GM19324 (cell line): ENCODE measurements around the gene CRISPLD2.

Experiments used
- ATAC-seq: cut with Tn5 transposase; IDR thresholded peaks from one replicate; pipeline ENCODE4 v1.9.1; 2021; ENCODE audit warnings: mild to moderate bottlenecking, moderate library complexity; ENCODE audit not compliant: unreplicated experiment, low FRiP score

Gene CRISPLD2

DNA sequence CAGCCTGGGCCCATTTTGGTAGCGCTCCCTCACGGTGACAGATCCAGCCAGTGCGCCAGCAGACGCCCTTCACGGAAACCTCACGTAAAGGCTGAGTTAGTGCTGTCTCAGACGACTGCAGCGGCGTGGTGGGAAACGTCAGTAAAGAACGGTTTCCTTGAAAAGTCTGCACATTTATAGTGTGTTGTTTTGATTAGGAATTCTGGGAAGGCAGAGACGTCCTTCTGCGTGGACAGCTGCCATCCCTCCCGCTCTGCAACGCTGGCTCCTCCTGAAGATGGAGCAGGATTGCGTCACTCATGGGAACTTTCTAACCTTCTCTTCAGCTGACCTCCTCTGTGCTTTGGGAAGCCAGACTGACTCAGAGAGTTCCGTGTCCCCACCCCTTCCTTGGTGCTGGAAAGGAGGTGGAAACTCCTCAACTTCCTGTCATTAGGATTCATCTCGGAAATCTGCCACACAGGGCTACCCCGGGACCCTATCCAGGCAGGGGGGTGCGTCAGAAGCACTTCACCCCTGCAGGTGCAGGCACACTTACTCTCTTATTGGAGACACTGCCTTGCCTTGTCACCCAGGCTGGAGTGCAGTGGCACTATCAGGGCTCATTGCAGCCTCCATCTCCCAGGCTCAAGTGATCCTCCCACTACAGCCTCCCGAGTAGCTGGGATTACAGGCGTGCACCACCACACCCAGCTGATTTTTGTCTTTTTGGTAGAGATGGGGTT is 24.3 kb upstream of the CRISPLD2 start:
- ATAC-seq = no peak

DNA sequence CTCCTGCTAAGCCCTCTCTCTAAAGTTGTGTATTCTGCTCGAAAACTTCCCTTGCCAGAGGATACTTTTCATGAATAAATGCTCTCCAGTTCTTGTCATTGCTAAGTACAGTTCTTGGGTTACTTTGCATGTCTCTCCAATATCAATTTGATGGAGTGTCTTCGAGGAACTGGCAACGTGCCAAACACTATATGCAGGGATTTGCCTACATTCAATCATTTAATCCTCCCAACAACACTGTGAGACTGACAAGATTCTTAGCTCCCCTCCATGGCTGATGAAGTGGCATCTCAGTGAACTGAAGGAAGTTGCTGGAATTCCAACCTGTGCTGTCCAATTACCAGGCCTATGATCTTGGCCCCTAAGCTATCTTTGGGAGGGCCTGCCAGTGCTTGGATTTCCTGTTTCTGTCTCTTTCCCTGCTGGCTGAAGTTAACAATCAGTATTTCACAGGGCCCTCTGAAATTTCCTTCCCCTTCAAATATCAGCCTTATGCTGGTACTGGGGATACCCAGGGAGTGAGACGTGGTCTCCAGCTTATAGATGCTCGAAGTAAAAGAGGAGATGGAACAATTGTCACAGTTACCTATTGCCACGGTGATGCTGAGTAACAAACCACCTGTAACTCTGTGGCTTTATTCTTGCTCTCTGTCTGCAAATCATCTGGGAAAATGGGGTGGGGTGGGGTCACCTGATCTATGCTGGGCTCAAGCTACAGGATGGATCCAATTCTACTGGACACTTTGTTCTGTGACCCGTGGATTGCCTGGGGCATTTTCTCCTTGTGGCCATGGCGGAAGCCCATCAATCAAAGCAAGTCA is 19.4 kb upstream of the CRISPLD2 start:
- no peak for ATAC-seq

DNA sequence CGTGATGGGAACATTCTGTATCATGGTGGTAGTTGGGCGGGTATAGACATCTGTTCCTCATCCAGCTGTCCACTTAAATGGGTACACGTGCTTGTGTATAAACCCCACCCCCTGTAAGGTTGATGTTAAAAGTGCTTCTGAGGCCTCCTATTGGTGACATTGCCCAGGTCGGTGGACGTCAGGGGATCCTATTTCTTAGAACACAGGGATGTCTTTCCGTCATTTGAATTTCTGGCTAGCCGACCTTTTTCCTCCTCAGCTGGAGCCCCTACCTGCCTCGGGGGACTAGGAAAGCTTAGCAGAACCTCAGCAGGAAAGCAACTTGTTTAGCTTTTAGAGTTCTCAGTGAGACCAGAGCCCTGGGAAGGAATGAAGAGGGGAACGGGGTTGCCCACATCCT is 16.6 kb upstream of the CRISPLD2 start:
- no peak for ATAC-seq

DNA sequence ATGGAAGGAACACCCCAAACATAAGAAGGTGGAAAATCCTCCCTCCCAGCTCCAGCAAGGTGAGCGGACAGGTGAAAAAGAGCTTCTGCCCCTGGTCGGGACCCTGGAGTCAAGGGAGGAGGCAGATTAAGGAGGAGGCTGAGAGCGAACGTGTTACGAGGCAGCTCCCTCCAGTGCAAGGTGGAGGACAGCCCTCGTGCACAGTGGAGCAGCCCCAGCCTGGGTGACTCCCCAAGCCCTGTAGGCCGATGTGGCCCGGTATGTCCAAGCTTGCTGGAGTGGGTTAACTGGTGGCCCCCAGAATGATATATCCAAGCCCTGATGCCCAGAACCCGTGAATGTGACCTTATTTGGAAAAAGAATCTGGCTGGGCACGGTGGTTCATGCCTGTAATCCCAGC is 15.5 kb upstream of the CRISPLD2 start:
- ATAC-seq = no peak

DNA sequence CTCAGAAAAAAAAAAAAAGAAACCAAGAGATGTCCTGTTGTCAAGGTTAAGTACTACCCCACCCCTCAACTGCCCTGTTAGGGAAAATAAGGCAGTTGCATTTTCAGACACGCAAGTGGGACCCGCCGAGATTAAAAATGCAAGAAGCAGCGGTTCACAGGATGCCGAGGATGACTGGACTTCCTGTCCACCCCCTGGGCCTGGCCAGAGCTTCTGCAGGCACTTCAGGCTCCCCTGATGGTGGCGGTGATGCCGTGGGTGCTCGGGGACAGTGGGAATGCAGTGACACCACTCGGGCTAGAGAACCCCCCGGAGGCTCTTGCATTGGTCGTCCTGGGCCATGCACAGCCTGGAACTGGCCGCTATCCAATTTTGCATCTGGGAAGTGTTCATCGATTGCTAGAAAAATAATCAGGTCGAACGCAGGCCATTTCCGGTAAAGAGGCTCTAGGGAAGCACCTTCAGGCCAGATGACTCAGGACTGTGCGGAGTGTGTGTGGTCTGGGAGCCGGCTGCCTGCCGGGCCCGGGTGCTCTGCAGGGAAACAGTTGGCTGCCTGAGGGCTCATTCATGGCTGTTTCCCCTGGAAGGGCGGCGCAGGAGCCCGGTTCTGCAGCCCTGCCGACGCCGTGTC is 13.4 kb upstream of the CRISPLD2 start:
- ATAC-seq = no peak

DNA sequence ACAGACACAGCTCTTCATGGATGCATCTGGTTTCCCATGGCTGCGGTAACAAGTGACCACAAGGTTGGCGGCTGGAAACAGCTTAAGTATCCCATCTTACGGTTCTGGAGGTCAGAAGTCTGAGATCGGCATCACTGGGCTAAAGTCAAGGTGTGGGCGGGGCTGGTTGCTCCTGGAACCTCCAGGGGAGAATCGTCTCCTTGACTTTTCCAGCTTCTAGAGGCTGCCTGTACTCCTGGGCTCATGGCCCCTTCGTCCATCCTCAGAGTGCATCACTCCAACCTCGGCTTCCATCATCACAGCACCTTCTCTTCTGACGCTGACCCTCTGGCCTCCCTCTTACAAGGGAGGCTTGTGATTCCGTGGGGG is 12.9 kb upstream of the CRISPLD2 start:
- ATAC-seq = no peak

DNA sequence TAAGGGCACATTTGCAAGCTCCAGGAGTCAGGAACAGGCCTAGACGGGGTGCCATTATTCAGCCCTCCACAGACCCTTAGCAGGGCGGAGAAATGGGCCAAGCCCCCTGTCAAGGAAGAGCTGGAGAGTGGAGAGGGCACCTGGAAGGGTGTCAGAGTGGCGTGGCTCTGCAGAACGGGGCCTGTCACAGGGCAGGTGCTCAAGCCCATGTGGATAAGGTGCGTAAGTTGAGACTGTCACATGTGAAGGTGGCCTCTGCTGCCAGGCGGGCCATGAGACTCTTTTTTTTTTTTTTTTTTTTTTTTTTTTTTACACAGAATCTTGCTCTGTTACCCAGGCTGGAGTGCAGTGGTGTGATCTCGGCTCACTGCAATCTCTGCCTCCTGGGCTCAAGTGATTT is 12.0 kb upstream of the CRISPLD2 start:
- ATAC-seq = no peak

DNA sequence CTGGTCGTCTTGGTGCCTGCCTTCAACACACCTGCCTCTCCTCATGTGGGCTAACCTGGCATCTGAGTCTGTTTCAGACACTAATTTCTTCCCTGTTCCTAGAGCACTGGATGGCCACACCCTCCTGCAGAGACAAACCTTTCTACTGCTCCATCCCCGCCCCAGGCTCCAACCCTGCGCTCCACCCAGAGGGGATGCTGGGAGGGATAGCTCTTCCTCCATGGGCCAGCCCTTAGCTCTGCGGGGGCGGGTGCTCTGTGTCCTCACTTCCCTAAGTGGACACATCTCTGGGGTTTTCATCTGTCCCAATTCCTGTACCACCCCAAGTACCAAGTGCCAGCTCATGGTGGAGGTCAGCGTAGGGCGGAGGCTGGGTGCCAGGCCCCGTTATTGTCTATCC is 11.0 kb upstream of the CRISPLD2 start:
- ATAC-seq = no peak

DNA sequence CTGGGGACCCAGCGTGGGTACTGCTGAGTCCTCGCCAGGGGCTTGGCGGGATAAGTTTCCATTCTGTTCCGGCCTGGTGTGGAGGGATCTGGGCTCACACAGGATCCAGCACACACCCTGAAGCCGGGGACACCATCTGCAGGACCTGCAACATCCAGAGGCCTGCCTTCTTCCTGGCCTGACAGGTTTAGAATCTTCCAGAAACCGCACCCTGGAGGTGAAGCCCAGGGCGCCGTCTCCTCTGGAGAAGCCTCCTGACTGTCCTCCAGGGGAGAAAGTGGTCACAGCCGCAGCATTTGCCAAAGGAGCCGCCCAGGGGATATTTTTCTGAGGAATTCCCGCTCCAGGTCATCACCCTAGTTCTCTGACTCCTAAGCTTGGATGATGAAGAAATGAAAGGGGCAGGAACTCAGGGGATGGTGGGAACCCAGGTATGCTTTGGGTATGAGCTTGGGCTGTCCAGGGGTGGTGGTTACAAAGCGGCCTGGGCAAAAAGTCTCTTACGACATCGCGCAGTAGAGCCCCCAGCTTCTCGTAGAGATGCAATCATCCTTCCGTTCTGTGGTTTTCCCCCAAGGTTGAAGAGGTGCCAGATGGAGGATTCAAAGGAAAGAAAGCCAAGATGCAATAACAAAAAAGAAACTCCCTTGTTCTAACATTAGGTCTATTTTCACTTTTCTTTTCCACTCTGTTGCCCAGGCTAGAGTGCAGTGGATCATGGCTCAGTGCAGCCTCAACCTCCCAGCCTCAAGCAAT is 9.1 kb upstream of the CRISPLD2 start:
- ATAC-seq = no peak

DNA sequence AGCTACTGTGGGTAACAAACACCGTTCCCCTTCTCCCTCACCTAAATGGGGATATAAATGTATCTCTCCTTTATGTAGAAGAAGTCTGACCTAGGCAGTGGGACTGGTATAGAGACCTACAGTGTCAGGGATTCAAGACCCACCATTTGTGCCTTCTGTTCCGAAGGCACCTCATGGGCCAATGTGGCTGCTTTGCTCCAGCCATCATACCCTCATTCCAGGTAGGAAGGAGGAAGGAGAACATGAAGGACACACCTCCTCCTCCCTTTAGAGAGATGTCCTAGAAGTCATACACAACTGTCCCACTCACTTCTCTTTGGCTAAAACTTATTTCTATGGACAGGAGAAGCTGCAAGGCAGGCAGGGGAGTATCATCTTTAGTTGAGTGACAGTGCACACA is 8.3 kb upstream of the CRISPLD2 start:
- ATAC-seq = no peak

DNA sequence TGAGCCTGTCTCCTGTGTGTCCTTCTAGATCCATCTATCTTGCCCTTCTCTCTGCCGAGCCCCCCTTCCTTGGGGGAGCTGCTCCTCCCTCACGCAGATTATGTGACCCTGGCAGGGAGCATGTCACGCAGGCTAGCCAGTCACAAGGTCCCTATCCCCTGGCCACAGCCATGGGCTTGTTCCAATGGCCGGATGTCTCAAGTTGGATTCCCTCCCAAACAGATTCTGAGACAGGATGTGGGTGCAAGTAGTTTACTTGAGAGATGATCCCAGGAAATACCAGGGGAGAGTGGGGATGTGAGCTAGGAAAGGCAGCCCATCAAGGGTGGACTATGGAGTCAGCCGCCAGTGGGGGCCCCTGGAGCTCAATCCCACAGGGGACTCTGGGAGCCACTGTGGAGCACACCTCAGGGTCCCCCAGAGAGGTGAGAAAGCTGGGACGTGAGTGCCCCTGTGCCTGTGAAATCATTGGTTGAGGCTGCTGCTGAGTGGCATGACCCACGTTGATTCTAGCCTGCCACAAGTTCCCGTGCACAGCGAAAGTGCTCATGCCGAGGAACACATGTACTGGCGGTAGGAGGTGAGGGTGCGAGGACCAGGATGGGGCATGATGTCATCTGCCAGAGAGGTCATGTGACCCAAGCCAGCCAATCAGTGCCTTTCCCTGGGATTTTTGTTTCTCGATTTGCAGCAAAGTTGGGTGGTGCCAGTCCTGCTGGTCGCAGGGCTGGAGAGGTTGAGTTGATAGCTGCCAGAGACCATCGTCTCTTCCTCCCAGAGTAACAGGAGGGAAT is 6.4 kb upstream of the CRISPLD2 start:
- ATAC-seq = no peak

DNA sequence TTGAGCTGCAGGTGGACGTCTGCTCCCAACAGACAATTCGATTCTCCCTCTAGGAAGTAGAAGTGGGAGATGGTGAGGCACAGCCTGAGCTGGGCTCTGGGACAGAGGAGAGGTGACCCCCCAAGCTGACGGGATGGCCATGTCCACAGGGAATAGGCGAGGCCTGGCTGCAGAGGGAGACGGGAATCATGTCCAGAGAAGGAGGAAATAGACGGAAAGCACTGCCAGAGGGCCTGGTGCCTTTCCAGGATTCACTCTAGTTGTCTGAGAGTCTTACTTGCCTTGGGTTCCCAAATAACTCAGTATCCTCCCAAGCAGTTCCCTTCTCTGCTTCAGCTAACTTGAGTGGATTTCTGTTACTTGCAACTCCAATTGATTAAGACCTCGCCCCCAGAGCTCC is 4.3 kb upstream of the CRISPLD2 start:
- no peak for ATAC-seq

DNA sequence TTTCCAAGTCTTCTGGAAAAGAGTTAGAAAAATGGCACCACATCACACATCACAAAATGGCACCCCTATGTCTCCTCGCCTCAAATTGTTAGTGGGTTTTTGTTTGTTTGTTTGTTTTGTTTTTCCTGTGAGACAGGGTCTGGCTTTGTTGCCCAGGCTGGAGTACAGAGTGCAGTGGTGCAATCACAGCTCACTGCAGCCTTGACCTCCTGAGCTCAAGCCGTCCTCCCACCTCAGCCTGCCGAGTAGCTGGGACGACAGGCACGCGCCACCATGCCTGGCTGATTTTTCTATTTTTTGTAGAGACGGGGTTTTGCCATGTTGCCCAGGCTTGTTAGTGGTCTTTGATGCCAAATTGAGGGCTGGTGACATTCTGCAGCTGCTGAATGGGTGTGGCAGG is 3.8 kb upstream of the CRISPLD2 start:
- no peak for ATAC-seq

DNA sequence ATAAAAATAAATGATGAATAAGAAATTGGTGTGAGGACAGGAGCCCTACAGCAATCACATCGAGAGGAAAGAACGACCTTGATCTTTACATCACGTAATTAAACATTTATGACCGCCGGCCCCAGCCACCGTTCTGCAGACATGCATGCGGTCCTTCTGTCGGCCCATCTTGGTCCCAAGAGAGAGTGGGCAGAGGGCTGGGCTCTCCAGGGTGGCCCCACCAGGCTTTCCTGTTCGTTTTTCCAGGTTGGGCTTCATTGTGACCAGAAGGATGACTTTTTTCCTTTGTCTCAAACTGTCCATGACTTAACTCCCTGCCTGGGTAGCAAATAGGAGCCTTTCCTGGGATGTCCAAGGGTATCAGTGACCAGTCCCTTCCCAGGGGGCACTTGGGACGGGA is 3.3 kb upstream of the CRISPLD2 start:
- ATAC-seq = no peak

DNA sequence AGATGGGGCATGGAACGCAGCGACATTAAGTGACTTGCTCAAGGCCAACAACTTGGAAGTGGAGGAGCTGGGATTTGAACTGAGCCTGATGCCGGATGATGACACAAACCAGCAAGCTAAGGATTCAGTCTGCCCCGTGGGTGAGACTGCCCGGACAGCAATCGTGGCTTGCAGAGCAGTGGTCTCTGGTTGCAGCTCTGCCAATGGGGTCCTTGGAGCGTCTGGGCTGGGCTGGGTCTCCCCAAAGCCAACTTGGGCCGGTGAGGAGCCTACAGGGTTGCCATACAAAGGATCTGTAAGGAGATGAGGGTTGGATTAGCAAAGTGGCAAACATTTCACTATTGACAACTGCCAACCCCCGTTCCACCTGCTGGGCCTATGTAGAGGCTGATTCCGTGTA is 2.6 kb upstream of the CRISPLD2 start:
- no peak for ATAC-seq

DNA sequence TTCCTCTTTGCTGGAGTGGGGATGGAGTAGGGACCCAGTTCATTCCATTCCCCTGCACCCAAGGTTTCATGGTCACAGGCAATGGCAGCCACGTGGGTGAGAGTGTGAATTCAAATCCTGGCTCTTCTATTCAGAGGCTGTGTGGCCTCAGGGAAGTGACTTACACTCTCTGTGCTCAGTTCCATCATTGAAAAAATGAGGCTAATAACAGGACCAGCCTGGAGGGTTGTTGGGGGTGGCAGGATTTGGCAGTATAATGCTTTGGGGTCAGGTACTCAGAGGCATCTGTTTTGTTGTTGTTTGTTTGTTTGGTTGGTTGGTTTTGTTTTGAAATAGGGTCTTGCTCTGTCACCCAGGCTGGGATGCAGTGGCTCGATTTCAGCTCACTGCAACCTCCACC is 2.2 kb upstream of the CRISPLD2 start:
- ATAC-seq = no peak

DNA sequence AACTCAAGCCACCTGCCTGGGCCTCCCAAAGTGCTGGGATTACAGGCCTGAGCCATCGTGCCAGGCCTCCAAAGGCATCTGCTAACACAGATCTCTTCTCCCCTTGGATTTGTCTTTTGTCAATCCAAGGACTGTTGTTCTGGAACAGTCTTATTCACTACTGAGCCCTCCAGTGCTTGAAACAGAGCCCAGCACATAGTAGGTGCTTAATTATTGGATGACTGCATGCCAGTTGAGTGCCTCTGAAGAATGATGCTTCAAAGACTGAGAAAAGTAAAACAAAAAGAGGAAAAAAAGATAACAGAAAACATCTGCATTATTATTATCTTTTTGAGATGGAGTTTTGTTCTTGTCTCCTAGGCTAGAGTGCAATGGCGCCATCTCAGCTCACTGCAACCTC is 1.7 kb upstream of the CRISPLD2 start:
- no peak for ATAC-seq

DNA sequence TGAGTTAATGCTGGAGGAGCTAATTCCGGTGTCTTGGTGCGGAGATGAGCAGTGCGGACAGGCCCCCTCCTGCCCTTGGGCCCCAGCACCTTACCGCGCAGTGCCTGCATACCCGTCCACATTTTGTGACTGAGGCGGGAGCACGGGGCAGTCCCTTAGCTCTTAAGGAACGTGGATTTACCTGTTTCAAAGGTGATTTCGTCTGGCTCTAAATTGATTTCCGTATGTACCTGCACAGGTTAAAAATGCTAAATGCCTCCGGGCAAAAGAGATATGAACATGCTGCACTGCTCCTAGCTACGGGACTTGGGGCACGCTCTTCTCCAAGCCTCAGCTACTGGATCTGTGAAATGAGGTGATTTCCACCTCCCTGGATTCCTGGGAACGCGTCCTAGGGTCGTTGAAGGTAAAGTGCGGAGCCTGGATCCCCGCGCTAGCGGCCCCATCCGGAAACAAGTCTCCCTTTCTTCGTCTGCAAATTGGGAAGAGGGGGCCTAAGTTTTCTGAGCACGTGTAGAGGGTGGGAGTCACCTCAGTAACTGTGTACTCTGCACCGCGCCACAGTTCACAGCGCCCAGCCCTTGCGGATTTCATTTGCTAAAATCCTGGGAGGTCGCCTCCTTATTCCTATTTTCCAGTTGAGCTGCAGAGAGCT is 669 bp upstream of the CRISPLD2 start:
- no peak for ATAC-seq

DNA sequence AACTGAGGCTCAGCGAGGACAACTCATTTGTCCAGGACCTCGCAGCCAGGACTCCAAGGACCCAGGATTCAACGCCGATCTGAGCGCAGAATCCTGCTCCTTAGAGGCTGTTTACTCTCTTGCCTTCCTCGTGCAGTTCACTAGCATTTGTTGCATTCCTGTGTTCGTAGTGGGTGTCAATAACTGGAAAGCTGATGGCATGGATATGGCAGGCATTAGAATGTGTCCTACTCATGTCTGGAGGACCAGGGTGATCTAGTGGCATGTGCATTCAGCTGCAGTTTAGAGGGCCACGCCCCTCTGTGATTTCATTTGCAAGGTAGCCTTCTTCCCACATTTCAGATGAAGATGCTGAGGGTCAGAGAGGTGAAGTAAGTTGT is 510 bp downstream of the CRISPLD2 start:
- no peak for ATAC-seq

DNA sequence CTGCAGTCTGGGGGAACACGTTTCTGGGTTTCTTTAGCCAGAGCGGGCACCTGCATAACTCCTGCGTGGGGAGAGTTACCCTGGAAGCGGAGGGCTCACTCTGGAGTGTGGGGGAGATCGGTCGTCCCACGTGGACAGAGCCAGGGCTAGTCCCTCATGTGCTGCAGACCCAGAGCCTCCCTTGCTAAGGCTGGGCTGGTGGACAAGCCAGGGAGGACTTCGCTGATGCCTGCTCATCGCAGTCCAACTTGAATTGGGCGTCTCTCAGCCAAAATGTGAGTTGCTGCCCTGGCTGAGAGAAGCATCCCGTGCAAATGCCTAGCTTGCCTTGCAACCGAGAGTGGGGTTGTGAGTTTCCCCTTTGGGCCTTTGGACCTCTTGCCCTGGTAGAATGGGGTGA is 986 bp downstream of the CRISPLD2 start:
- no peak for ATAC-seq
